Heart right ventricle (tissue), 16 donors: ENCODE measurements around the gene MAML2. TPM values are rescaled to one million over a fixed set of nuclear protein-coding genes. Genes with fewer than 3 reads are reported as not detected.
A peak's percentile ranks its signal among the peaks of the same experiment; 100 is the strongest.

Source experiments
- ATAC-seq, 8 donors: fragments of 200-7000 bp; cut with Tn5 transposase; one replicate each; pipeline ENCODE4 v1.9.1; 2020; ENCODE audit warnings: mild to moderate bottlenecking in 8 of 8, moderate library complexity in 8 of 8, moderate number of reproducible peaks in 1 of 8
- DNase-seq, 2 donors: peaks; one replicate each; pipeline ENCODE4 v3.0.0-alpha.2; 2020
- H3K27ac ChIP-seq, 10 donors: fragments of 200-600 bp; sonication (generic) in 2 of 10; one replicate each; pipeline versions ENCODE4 v1.5.0 to v1.8.0; 2020 to 2022; ENCODE audit warnings: mild to moderate bottlenecking in 3 of 10
- H3K27me3 ChIP-seq, 7 donors: fragments of 200-600 bp; one replicate each; pipeline ENCODE4 v1.8.0; 2021 to 2022; ENCODE audit warnings: mild to moderate bottlenecking in 2 of 7
- H3K36me3 ChIP-seq, 9 donors: fragments of 200-600 bp; sonication (generic) in 1 of 9; one replicate each; pipeline versions ENCODE4 v1.5.0 to v1.8.0; 2020 to 2022; ENCODE audit warnings: mild to moderate bottlenecking in 2 of 9
- H3K4me1 ChIP-seq, 9 donors: fragments of 200-600 bp; sonication (generic) in 1 of 9; one replicate each; pipeline versions ENCODE4 v1.5.0 to v1.8.0; 2020 to 2022; ENCODE audit warnings: mild to moderate bottlenecking in 4 of 9
- H3K4me3 ChIP-seq, 10 donors: fragments of 200-600 bp; sonication (generic) in 2 of 10; one replicate each; pipeline versions ENCODE4 v1.5.0 to v1.8.0; 2020 to 2022; ENCODE audit warnings: mild to moderate bottlenecking in 7 of 10, moderate library complexity in 2 of 10
- H3K9me3 ChIP-seq, 11 donors: fragments of 200-600 bp in 10 of 11; sonication (generic) in 2 of 11; one replicate each; pipeline versions ENCODE4 v1.5.0 to v1.8.0; 2013 to 2022; ENCODE audit warnings: mild to moderate bottlenecking in 2 of 11, control low read depth in 1 of 11, moderate library complexity in 1 of 11
- whole genome bisulfite sequencing, 2 donors: extraction: QIAGEN DNeasy Blood & Tissue Kit; methylation state at CpG; one replicate each; pipeline ENCODE4 v1.1.7; 2013; ENCODE audit warnings: inconsistent platforms in 1 of 2; 5-methylcytosine and 5-hydroxymethylcytosine counted together
- intact Hi-C, 10 donors: fragments of 100-400 bp; cut with DNase I; formaldehyde crosslinking; loops; one replicate each; pipeline versions ENCODE4 v1.11.1 to v1.14.2; 2022
- polyA plus RNA-seq, 2 donors: library from polyadenylated mRNA; stranded (reverse); fragments of 200-250 nt; gene quantifications; one replicate each; pipeline ENCODE4 v1.2.3, GENCODE V29; 2013
- total RNA-seq, 10 donors: library from RNA; stranded (reverse); fragmentation: NEBNext Ultra II Directional in 3 of 10; extraction: Animal tissue kit (Norgen Biotek cat#: 25700) in 3 of 10; gene quantifications; one replicate each; pipeline versions ENCODE4 v1.2.1 to v1.2.4, GENCODE V29; 2021 to 2023
- TF ChIP-seq, protein P1 (sequence below), 9 donors: fragments of 200-600 bp; sonication (generic) in 2 of 9; IDR thresholded peaks; one replicate each; pipeline versions ENCODE4 v1.5.0 to v1.8.0; 2021 to 2022; ENCODE audit warnings: antibody characterized with exemption in 9 of 9, mild to moderate bottlenecking in 5 of 9, moderate library complexity in 1 of 9
- donor health status: Arrhythmogenic right ventricular cardiomyopathy.
- donor health status: ischemic (EF 13 %, LVEDD 7.1; RV severe dilation, severe dysfunction).
- donor health status: healthy with polysubstance abuse.
- donor health status: DM: no; HTN: yes; CAD: no.
- donor health status: DM: no; HTN: no; CAD: no.
- donor health status: ischemic (EF 25% LVEDD 6.9; RV normal size, moderate dysfunction).
- donor health status: ischemic (EF 25% LVEDD 5.7; RV mildly dilated, moderate dysfunction).
- donor health status: healthy.
- donor health status: DM: yes; HTN: yes; CAD: no.
- donor health status: Ischemic cardiomyopathy.
- donor health status: ischemic (EF 35%, LVEDD 5.7; RV mildly dilated, moderate dysfunction).
- donor health status: nonischemic (EF 11% LVEDD 7.7; RV severe dilation, severe dysfunction).
- donor health status: DM: yes; HTN: yes; CAD: no.
- donor health status: PGD.
- donor health status: ischemic (EF 29% LVEDD 5.4; RV normal size, mild dysfunction).
- donor health status: nonischemic (EF 23%, LVEDD 6.1; RV moderate dilation, normal function).

MAML2 gene
- total and polyA plus RNA-seq, 12 donors, result 1.3 to 6.1 (median 4.1) TPM

DNA sequence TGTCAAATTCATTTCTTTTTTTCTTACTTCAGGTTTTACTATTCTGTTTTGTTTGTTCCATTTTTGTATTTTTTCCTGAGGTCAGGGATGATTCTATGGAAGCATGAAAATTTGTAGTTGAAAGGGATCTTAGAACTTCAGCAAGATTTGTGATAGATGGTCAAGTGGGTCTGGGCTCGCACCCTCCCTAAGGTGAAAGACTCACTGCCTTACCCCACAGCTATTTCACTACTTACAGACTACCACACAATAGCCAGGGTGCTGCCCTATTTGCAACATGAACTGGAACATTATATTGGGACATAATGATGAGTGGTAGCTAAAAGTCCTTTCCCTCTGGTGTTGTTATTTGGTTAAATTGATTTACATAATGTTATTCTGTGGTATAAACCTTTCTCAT lies 62.6 kb downstream of the MAML2 start:
- intact Hi-C loops, result no loop called here
- Histone ChIP-seq H3K4me1 (peaks cover 0 to 52% (median 8%) of the 10 kb centered on the region in 9 donors), H3K9me3 (no peaks in the 10 kb centered on the region), H3K36me3 (no peaks in the 10 kb centered on the region), H3K4me3 (no peak overlapping the region), H3K27me3 (no peaks in the 10 kb centered on the region), H3K27ac (no peak overlapping the region)
- ATAC-seq (no peak), DNase-seq (no peak)
- TF ChIP-seq, protein P1, sequence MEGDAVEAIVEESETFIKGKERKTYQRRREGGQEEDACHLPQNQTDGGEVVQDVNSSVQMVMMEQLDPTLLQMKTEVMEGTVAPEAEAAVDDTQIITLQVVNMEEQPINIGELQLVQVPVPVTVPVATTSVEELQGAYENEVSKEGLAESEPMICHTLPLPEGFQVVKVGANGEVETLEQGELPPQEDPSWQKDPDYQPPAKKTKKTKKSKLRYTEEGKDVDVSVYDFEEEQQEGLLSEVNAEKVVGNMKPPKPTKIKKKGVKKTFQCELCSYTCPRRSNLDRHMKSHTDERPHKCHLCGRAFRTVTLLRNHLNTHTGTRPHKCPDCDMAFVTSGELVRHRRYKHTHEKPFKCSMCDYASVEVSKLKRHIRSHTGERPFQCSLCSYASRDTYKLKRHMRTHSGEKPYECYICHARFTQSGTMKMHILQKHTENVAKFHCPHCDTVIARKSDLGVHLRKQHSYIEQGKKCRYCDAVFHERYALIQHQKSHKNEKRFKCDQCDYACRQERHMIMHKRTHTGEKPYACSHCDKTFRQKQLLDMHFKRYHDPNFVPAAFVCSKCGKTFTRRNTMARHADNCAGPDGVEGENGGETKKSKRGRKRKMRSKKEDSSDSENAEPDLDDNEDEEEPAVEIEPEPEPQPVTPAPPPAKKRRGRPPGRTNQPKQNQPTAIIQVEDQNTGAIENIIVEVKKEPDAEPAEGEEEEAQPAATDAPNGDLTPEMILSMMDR (IDR thresholded peaks at IDR 0.05), result no peak
- 98 to 100% methylated on average over 1 of the region's 1 CpG for WGBS, 2 donors

DNA sequence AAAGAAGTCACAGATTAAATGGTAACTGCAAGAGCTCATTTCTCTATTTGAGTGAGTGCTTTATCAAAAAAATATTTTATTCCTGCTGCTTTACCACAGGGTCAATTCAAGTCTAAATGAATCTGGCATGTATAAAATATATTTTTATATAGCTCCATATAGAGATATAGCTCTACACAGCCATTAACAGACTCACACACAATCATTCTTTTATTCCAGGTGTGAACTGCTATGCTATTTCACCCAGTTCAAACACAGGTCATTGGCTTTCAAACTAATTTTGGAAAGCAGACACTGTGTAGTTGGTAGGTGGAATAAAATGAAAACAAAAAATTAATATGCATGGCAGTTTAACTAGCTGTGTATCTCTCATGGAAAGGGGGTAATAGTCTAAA lies 63.1 kb downstream of the MAML2 start:
- TF ChIP-seq, protein P1 (IDR thresholded peaks at IDR 0.05), result no peak
- Histone ChIP-seq H3K36me3 (no peaks in the 10 kb centered on the region), H3K9me3 (no peaks in the 10 kb centered on the region), H3K27ac (no peak overlapping the region), H3K27me3 (no peaks in the 10 kb centered on the region), H3K4me1 (peaks cover 0 to 53% (median 8%) of the 10 kb centered on the region in 9 donors), H3K4me3 (no peak overlapping the region)
- ATAC-seq, result no peak
- no peak for DNase-seq
- intact Hi-C loops, result no loop called here

DNA sequence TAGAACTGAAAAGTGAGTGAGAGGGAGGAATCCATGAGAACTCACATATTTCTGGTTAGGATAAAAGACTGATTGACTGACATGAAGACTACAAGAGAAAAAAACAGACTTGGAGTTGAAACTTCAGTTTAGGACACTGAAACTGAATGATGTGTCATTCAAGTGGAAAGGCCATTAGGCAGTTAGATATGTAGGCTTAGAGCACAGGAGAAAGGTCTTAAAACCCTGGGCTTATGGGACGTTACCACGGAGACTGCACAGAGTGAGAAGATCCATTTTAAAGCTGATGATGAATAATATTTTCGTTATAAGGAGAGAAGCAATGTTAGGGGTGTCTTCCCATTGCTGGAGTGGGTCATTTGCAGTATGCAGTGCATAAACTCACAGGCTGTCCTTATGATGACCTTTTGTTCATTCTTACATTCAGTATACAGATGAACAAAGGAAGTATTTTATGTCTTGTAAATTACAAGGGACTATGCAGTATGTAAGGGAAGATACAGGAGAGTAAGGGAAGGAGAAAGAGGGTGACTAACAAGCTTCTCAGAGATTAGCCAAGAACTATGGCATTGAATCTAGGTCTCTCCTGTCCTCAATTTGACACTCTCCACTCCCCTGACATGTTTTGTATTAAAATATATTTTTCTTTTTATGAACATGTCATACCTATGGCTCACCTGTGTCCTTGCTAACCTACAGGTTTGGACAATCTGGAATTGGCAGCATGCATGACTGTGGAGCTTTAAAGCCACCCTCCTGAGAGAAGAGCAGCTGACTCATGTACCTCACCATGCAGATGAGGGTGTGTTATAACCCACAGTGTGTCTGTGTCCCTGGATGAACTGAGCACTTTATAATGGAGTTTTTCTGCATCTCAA lies 63.7 kb downstream of the MAML2 start:
- ATAC-seq, result peak in 1 of 8 donors; percentile 31
- intact Hi-C loops, result no loop called here

DNA sequence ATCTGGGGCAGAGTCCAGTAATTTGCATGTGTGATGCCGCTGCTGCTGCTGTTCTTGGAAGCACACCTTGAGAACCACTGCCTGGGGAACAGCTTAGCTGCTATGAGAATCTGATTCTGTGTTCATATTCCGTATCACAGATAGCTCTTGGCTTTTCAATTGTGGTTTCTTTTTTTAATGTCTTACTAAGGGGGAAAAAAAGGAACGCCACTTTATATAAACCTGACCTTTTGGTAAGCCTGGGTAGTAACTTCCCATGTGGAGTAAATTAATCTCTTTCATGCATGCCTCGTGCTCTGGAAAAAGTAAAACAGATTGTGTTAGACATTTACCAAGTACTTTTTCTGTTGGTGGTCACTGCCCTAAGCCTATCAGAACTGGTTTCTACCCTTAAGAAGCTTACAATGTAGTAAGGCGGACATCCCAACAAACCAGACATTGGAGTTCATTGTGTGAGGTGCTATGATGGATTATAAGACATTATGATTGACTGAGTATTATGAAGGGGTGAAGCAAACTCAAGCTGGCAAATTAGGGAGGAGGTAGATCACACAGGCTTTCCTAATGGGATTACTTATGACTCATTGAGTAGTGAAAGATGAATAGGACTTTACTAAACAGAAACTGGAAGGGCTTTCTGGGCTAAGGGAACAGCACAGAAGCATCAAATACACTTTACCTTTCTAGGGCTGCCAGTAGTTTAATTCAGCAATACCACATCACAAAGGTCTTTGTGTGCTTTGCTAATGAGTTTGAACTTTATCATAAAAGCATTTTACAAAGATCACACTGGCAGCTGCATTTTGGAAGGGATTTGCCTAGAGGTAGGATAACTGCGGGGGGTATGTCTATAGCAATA lies 64.7 kb downstream of the MAML2 start:
- DNase-seq (no peak), ATAC-seq (peak in 1 of 8 donors; percentile 10)
- intact Hi-C loops, result no loop called here
- Histone ChIP-seq H3K27ac (no peak overlapping the region), H3K36me3 (no peaks in the 10 kb centered on the region), H3K27me3 (no peaks in the 10 kb centered on the region), H3K4me3 (no peak overlapping the region), H3K9me3 (no peaks in the 10 kb centered on the region), H3K4me1 (peaks cover 0 to 48% (median 8%) of the 10 kb centered on the region in 9 donors)
- TF ChIP-seq, protein P1 (IDR thresholded peaks at IDR 0.05), result no peak
- 84 to 88% methylated on average over 6 of the region's 6 CpGs for WGBS, 2 donors

More for the DNA sequence above, 63.7 kb downstream of the MAML2 start:
- H3K27ac ChIP-seq, result no peak overlapping the region
- DNase-seq, result no peak
- H3K4me3 ChIP-seq, result no peak overlapping the region
- TF ChIP-seq, protein P1 (IDR thresholded peaks at IDR 0.05), result no peak
- no peaks in the 10 kb centered on the region for H3K9me3 ChIP-seq
- 80 to 88% methylated on average over 3 of the region's 3 CpGs for WGBS, 2 donors
- no peaks in the 10 kb centered on the region for H3K36me3 ChIP-seq
- H3K4me1 ChIP-seq, result peaks cover 0 to 53% (median 8%) of the 10 kb centered on the region in 9 donors
- no peaks in the 10 kb centered on the region for H3K27me3 ChIP-seq
